IMR-90 (cell line): ENCODE results near the gene PCDHGC4. TPM values are rescaled to one million over a fixed set of nuclear protein-coding genes. Genes with fewer than 3 reads are reported as not detected.

Source experiments
- ATAC-seq: fragments of 200-7000 bp; cut with Tn5 transposase; 2 replicates; pipeline ENCODE4 v1.9.1; 2020; ENCODE audit warnings: low read depth, mild to moderate bottlenecking, moderate library complexity
- BruUV-seq: library from RNA; stranded (reverse); fragments of 400-500 nt; replicated peaks from 2 replicates; lab custom pipeline; 2021; lab: Mats Ljungman, UMichigan
- CTCF ChIA-PET: fragments of 300-600 bp; formaldehyde crosslinking; extraction: SDS; loops from one replicate; lab custom pipeline; 2021; ENCODE audit warnings: antibody characterized with exemption; lab: Yijun Ruan, JAX
- POLR2A ChIA-PET: fragments of 300-600 bp; sonication (Branson Sonifier 250); formaldehyde crosslinking; loops from one replicate; lab custom pipeline; 2022; ENCODE audit warnings: antibody characterized with exemption; ENCODE audit not compliant: unreplicated experiment; lab: Charles Lee
- DNase-seq: peaks from one replicate; pipeline ENCODE4 v3.0.0; 2013
- H2AFZ ChIP-seq: replicated peaks from 2 replicates; pipeline ENCODE3; 2013; ENCODE audit warnings: low read length, mild to moderate bottlenecking; ENCODE audit not compliant: poor library complexity
- H2AK5ac ChIP-seq: 2 replicates; pipeline ENCODE4 v1.6.1; 2013; ENCODE audit warnings: low read depth, low read length, inconsistent platforms
- H2AK9ac ChIP-seq: replicated peaks from 2 replicates; pipeline ENCODE3; 2013; ENCODE audit warnings: mild to moderate bottlenecking, low read depth, low read length, moderate library complexity; ENCODE audit not compliant: poor library complexity
- H2BK120ac ChIP-seq: 2 replicates; pipeline ENCODE4 v1.6.1; 2013; ENCODE audit warnings: low read depth, low read length, inconsistent platforms
- H2BK15ac ChIP-seq: 3 replicates; pipeline ENCODE4 v1.6.1; 2013; ENCODE audit warnings: low read depth, low read length, inconsistent platforms
- H2BK20ac ChIP-seq: 2 replicates; pipeline ENCODE4 v1.6.1; 2013; ENCODE audit warnings: low read depth, mild to moderate bottlenecking, inconsistent platforms, low read length, moderate library complexity
- H2BK5ac ChIP-seq: 2 replicates; pipeline ENCODE4 v1.6.1; 2013; ENCODE audit warnings: mild to moderate bottlenecking, low read depth, low read length, inconsistent platforms; ENCODE audit not compliant: poor library complexity, severe bottlenecking
- H3K14ac ChIP-seq: replicated peaks from 2 replicates; pipeline ENCODE4 v1.6.1; 2013; ENCODE audit warnings: low read depth, low read length, inconsistent platforms
- H3K18ac ChIP-seq: 2 replicates; pipeline ENCODE4 v1.6.1; 2013; ENCODE audit warnings: low read depth, low read length, control low read depth
- H3K23ac ChIP-seq: 2 replicates; pipeline ENCODE4 v1.6.1; 2013; ENCODE audit warnings: low read depth, low read length, inconsistent platforms
- H3K27ac ChIP-seq: 2 replicates; pipeline ENCODE4 v1.5.1; 2013; ENCODE audit warnings: mild to moderate bottlenecking, control low read depth, low read length; ENCODE audit not compliant: insufficient read depth
- H3K27me3 ChIP-seq: 2 replicates; pipeline ENCODE4 v1.6.1; 2013; ENCODE audit warnings: low read length; ENCODE audit not compliant: control insufficient read depth, insufficient read depth
- H3K36me3 ChIP-seq: 2 replicates; pipeline ENCODE4 v1.6.1; 2013; ENCODE audit warnings: low read length, mixed read lengths; ENCODE audit not compliant: control insufficient read depth, insufficient read depth
- H3K4ac ChIP-seq: 2 replicates; pipeline ENCODE4 v1.6.1; 2013; ENCODE audit warnings: low read depth, low read length, inconsistent platforms
- H3K4me1 ChIP-seq: 2 replicates; pipeline ENCODE4 v1.6.1; 2013; ENCODE audit warnings: low read length, mixed read lengths; ENCODE audit not compliant: control insufficient read depth, insufficient read depth
- H3K4me2 ChIP-seq: 2 replicates; pipeline ENCODE4 v1.6.1; 2013; ENCODE audit warnings: low read depth, mild to moderate bottlenecking, control low read depth, low read length, moderate library complexity
- H3K4me3 ChIP-seq: 2 replicates; pipeline ENCODE4 v1.5.1; 2013; ENCODE audit warnings: low read depth, mild to moderate bottlenecking, control low read depth, low read length, moderate library complexity; ENCODE audit not compliant: insufficient read depth
- H3K56ac ChIP-seq: 2 replicates; pipeline ENCODE4 v1.6.1; 2013; ENCODE audit warnings: low read length, inconsistent platforms; ENCODE audit not compliant: insufficient read depth; ENCODE audit errors: extremely low read depth
- H3K79me1 ChIP-seq, 2 experiments: 2 replicates each; pipeline ENCODE4 v1.6.1; 2013; ENCODE audit warnings: low read length in 2 of 2, inconsistent platforms in 1 of 2, low read depth in 1 of 2
- H3K9ac ChIP-seq: 2 replicates; pipeline ENCODE4 v1.6.1; 2013; ENCODE audit warnings: low read depth, low read length, control low read depth
- H3K9me1 ChIP-seq: 2 replicates; pipeline ENCODE4 v1.6.1; 2013; ENCODE audit warnings: low read length, inconsistent platforms; ENCODE audit not compliant: insufficient read depth
- H3K9me3 ChIP-seq: 2 replicates; pipeline ENCODE4 v1.6.1; 2013; ENCODE audit warnings: low read length; ENCODE audit not compliant: control insufficient read depth, insufficient read depth
- H4K20me1 ChIP-seq: 2 replicates; pipeline ENCODE4 v1.6.1; 2013; ENCODE audit warnings: low read length, inconsistent platforms; ENCODE audit not compliant: insufficient read depth
- H4K5ac ChIP-seq: 2 replicates; pipeline ENCODE4 v1.6.1; 2013; ENCODE audit warnings: mild to moderate bottlenecking, low read depth, low read length, control low read depth
- H4K8ac ChIP-seq, 2 experiments: 2 replicates each; pipeline ENCODE4 v1.6.1; 2013; ENCODE audit warnings: low read depth in 2 of 2, low read length in 2 of 2, control low read depth in 1 of 2, inconsistent platforms in 1 of 2
- H4K91ac ChIP-seq: 2 replicates; pipeline ENCODE4 v1.6.1; 2013; ENCODE audit warnings: low read depth, low read length, inconsistent platforms; ENCODE audit not compliant: insufficient read depth
- BHLHE40 ChIP-seq: fragments of 150-350 bp; IDR thresholded peaks from 2 replicates; pipeline ENCODE4 v1.6.1; 2016; ENCODE audit warnings: mild to moderate bottlenecking, low read depth, low read length
- CEBPB ChIP-seq: IDR thresholded peaks from 2 replicates; pipeline ENCODE4 v1.6.1; 2012; ENCODE audit warnings: low read depth, low read length, improper control_type of control experiment
- CHD1 ChIP-seq: IDR thresholded peaks from 2 replicates; pipeline ENCODE4 v1.6.1; 2012; ENCODE audit warnings: low read depth, low read length, improper control_type of control experiment
- ELK1 ChIP-seq: fragments of 150-350 bp; IDR thresholded peaks from 2 replicates; pipeline ENCODE4 v1.6.1; 2016; ENCODE audit warnings: low read depth, mild to moderate bottlenecking, low read length, moderate library complexity, borderline replicate concordance
- FOS ChIP-seq: fragments of 150-350 bp; IDR thresholded peaks from 2 replicates; pipeline ENCODE4 v1.6.1; 2016; ENCODE audit warnings: low read depth, low read length
- MAFK ChIP-seq: IDR thresholded peaks from 2 replicates; pipeline ENCODE4 v1.6.1; 2012; ENCODE audit warnings: low read depth, low read length, improper control_type of control experiment
- MAZ ChIP-seq: IDR thresholded peaks from 2 replicates; pipeline ENCODE4 v1.6.1; 2012; ENCODE audit warnings: low read depth, mild to moderate bottlenecking, low read length, improper control_type of control experiment, moderate library complexity, borderline replicate concordance
- MXI1 ChIP-seq: IDR thresholded peaks from 2 replicates; pipeline ENCODE4 v1.6.1; 2012; ENCODE audit warnings: low read depth, mild to moderate bottlenecking, low read length, moderate library complexity, borderline replicate concordance
- NFE2L2 ChIP-seq: fragments of 150-350 bp; IDR thresholded peaks from 2 replicates; pipeline ENCODE4 v1.6.1; 2016; ENCODE audit warnings: low read depth, mild to moderate bottlenecking, low read length
- POLR2A ChIP-seq: IDR thresholded peaks from 2 replicates; pipeline ENCODE4 v1.6.1; 2012; ENCODE audit warnings: mild to moderate bottlenecking, low read depth, low read length
- RAD21 ChIP-seq: IDR thresholded peaks from 2 replicates; pipeline ENCODE4 v1.6.1; 2012; ENCODE audit warnings: low read length, improper control_type of control experiment
- RFX5 ChIP-seq: IDR thresholded peaks from 2 replicates; pipeline ENCODE4 v1.8.0; 2012; ENCODE audit warnings: low read depth, mild to moderate bottlenecking, low read length, moderate library complexity
- USF2 ChIP-seq: fragments of 150-350 bp; IDR thresholded peaks from 2 replicates; pipeline ENCODE4 v1.6.1; 2017; ENCODE audit warnings: mild to moderate bottlenecking, antibody characterized with exemption, low read length, low read depth
- WGBS, 2 experiments: methylation state at CpG; one replicate each; pipeline versions ENCODE4 v1.1.5 to v1.1.7; 2013; ENCODE audit warnings: missing lambda C conversion rate in 2 of 2; ENCODE audit not compliant: insufficient read length in 1 of 2; ENCODE audit errors: extremely low coverage in 2 of 2; 5-methylcytosine and 5-hydroxymethylcytosine counted together
- dilution Hi-C: fragments of 300-500 bp; cut with HindIII; formaldehyde crosslinking; loops from one replicate; pipeline ENCODE4 v1.14.3; 2018; ENCODE audit warnings: low sequenced_read_pairs; ENCODE audit not compliant: unreplicated experiment
- in situ Hi-C: fragments of 300-500 bp; cut with MboI; formaldehyde crosslinking; loops from 3 replicates; pipeline ENCODE4 v1.14.3; 2019; ENCODE audit warnings: low sequenced_read_pairs, inconsistent platforms, mixed read lengths
- intact Hi-C: fragments of 100-400 bp; cut with micrococcal nuclease; formaldehyde crosslinking; loops from 2 replicates; pipeline ENCODE4 v1.10.0; 2022
- polyA plus RNA-seq, 3 experiments: library from polyadenylated mRNA; depleted of rRNA; stranded (reverse); fragments of >200 nt; gene quantifications; 2 replicates each; pipeline ENCODE4 v1.2.3, GENCODE V29; 2012; ENCODE audit warnings: low replicate concordance in 1 of 3
- total RNA-seq: library from RNA; depleted of rRNA; stranded (reverse); fragments of >200 nt; gene quantifications from 2 replicates; pipeline ENCODE4 v1.2.3, GENCODE V29; 2012
- TF ChIP-seq, protein P1 (sequence below): conservative IDR thresholded peaks from 2 replicates; pipeline ENCODE4 v1.5.1; 2012; ENCODE audit warnings: mild to moderate bottlenecking, low read depth, low read length, improper control_type of control experiment

Gene PCDHGC4
- total and polyA plus RNA-seq, 2 of the 4 experiments (the other 2 are of a cell fraction), result 0.65 to 1.6 TPM

GRCh38 chr5:141512911-141513626, 28.2 kb downstream of the PCDHGC4 start:
- H4K91ac ChIP-seq, result peak overlapping the region; percentile 88
- H3K27ac ChIP-seq, result peak overlapping the region; percentile 84
- WGBS, 2 experiments, result 7% methylated on average over 6 of the region's 43 CpGs; no CpG with 5 or more reads in 1 of the 2 experiments
- ChIA-PET POLR2A (no interaction called here), CTCF (interaction anchor here (0.6 to 2.7 kb wide), 9 partner anchors 9 to 100 kb away, joined by 3 to 16 read pairs (median 4); partner anchors contain the start of genes PCDHGA10, PCDHGA11 and PCDHGC5)
- H3K79me1 ChIP-seq, result peaks cover 6 to 56% of the 10 kb centered on the region in 2 experiments
- peaks cover 6% of the 10 kb centered on the region for H4K20me1 ChIP-seq
- H2BK5ac ChIP-seq, result peak overlapping the region; percentile 72
- peak overlapping the region; percentile 96 for H3K4ac ChIP-seq
- peaks cover 39% of the 10 kb centered on the region for H3K9me1 ChIP-seq
- no TSS peak for BruUV-seq
- intact Hi-C loops, result loop anchor here (2.0 kb wide), 1 partner anchor 82 kb away; the partner anchor contains the start of gene PCDHGA12
- H3K23ac ChIP-seq, result peak overlapping the region; percentile 99
- dilution Hi-C loops, result no loop called here
- peak overlapping the region; percentile 79 to 91 for H4K8ac ChIP-seq
- peak overlapping the region; percentile 90 for H2AK9ac ChIP-seq
- H3K27me3 ChIP-seq, result no peaks in the 10 kb centered on the region
- H3K18ac ChIP-seq, result peak overlapping the region; percentile 70
- peak overlapping the region; percentile 60 for H3K9ac ChIP-seq
- ATAC-seq (no peak), DNase-seq (peak; percentile 59)
- peaks cover 26% of the 10 kb centered on the region for H3K36me3 ChIP-seq
- peaks cover 57% of the 10 kb centered on the region for H3K4me1 ChIP-seq
- peak overlapping the region; percentile 100 for H2AK5ac ChIP-seq
- peak overlapping the region; percentile 82; the same call in 2 of the 3 replicates for H2BK15ac ChIP-seq
- peak overlapping the region; percentile 86 for H3K4me2 ChIP-seq
- H3K9me3 ChIP-seq, result no peaks in the 10 kb centered on the region
- peak overlapping the region; percentile 41 for H3K4me3 ChIP-seq
- peak overlapping the region; percentile 82 for H2AFZ ChIP-seq
- H3K56ac ChIP-seq, result peak overlapping the region; percentile 57
- peak overlapping the region; percentile 81 for H2BK20ac ChIP-seq
- H3K14ac ChIP-seq, result peak overlapping the region; percentile 88
- in situ Hi-C loops, result no loop called here
- H2BK120ac ChIP-seq, result peak overlapping the region; percentile 86
- H4K5ac ChIP-seq, result peak overlapping the region; percentile 86
- TF ChIP-seq MAFK (no peak), MAZ (no peak), MXI1 (no peak), RAD21 (no peak), CHD1 (no peak; the same call in 1 of the 2 replicates), BHLHE40 (peak; percentile 50), NFE2L2 (peak; percentile 59; the same call in 1 of the 2 replicates), USF2 (no peak), FOS (no peak), ELK1 (no peak), CEBPB (peak; percentile 64), RFX5 (no peak; the same call in 1 of the 2 replicates), POLR2A (0 out of 2 replicates have a peak, but pooled peaks have one; percentile 11)
- TF ChIP-seq, protein P1, sequence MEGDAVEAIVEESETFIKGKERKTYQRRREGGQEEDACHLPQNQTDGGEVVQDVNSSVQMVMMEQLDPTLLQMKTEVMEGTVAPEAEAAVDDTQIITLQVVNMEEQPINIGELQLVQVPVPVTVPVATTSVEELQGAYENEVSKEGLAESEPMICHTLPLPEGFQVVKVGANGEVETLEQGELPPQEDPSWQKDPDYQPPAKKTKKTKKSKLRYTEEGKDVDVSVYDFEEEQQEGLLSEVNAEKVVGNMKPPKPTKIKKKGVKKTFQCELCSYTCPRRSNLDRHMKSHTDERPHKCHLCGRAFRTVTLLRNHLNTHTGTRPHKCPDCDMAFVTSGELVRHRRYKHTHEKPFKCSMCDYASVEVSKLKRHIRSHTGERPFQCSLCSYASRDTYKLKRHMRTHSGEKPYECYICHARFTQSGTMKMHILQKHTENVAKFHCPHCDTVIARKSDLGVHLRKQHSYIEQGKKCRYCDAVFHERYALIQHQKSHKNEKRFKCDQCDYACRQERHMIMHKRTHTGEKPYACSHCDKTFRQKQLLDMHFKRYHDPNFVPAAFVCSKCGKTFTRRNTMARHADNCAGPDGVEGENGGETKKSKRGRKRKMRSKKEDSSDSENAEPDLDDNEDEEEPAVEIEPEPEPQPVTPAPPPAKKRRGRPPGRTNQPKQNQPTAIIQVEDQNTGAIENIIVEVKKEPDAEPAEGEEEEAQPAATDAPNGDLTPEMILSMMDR, result no peak
